HEK293 (cell line): Measurements from ENCODE around the gene KRT14.
A peak's percentile ranks its signal among the peaks of the same experiment; 100 is the strongest.

Experiments
- CTCF ChIA-PET: fragments of 350-600 bp; formaldehyde crosslinking; extraction: SDS; loops from one replicate; lab custom pipeline; 2021; ENCODE audit warnings: antibody characterized with exemption; lab: Yijun Ruan, JAX
- POLR2A ChIA-PET: fragments of 300-600 bp; formaldehyde crosslinking; extraction: SDS; loops from one replicate; lab custom pipeline; 2020; ENCODE audit warnings: antibody characterized with exemption, inconsistent platforms; lab: Yijun Ruan, JAX
- H3K27ac ChIP-seq: fragments of 200-500 bp; sonication (Bioruptor generic); 2 replicates; pipeline ENCODE4 v1.5.1; 2014; ENCODE audit warnings: low read depth, low read length, control low read depth, inconsistent platforms; ENCODE audit errors: extremely low read depth
- H3K36me3 ChIP-seq, 2 experiments: fragments of 200-500 bp in 1 of 2; sonication (Bioruptor generic) in 1 of 2; 1 replicate in 1 of 2; 2 replicates in 1 of 2; pipeline ENCODE4 v1.5.1; 2014 to 2017; ENCODE audit warnings: inconsistent platforms in 2 of 2, low read length in 2 of 2; ENCODE audit not compliant: control insufficient read depth in 2 of 2, insufficient read depth in 1 of 2
- H3K4me1 ChIP-seq: fragments of 200-500 bp; sonication (Bioruptor generic); 2 replicates; pipeline ENCODE4 v1.5.1; 2014; ENCODE audit warnings: mild to moderate bottlenecking, low read length, inconsistent platforms; ENCODE audit not compliant: control insufficient read depth, insufficient read depth
- H3K4me3 ChIP-seq: 2 replicates; pipeline ENCODE4 v1.5.1; 2011; ENCODE audit warnings: low read depth, mild to moderate bottlenecking, control low read depth, low read length, moderate library complexity
- H3K9me3 ChIP-seq: fragments of 200-500 bp; sonication (Bioruptor generic); 2 replicates; pipeline ENCODE4 v1.5.1; 2014; ENCODE audit warnings: low read depth, low read length, inconsistent platforms; ENCODE audit not compliant: control insufficient read depth, insufficient read depth
- KLF7 ChIP-seq: fragments of 450-650 bp; formaldehyde crosslinking; IDR thresholded peaks from 2 replicates; pipeline ENCODE4 v1.5.1; 2016; ENCODE audit warnings: missing biosample characterization, missing genetic modification characterization, borderline replicate concordance
- SETDB1 ChIP-seq: IDR thresholded peaks from one replicate; pipeline ENCODE4 v1.6.1; 2017; ENCODE audit warnings: mild to moderate bottlenecking, low read length, moderate library complexity, mixed read lengths; ENCODE audit not compliant: insufficient read length
- WT1 ChIP-seq: fragments of 450-650 bp; formaldehyde crosslinking; IDR thresholded peaks from 2 replicates; pipeline ENCODE4 v1.5.1; 2016; ENCODE audit warnings: missing biosample characterization, missing genetic modification characterization
- ZNF366 ChIP-seq: fragments of 450-650 bp; formaldehyde crosslinking; conservative IDR thresholded peaks from 2 replicates; pipeline ENCODE4 v1.5.1; 2016; ENCODE audit warnings: missing biosample characterization, missing genetic modification characterization
- ZNF426 ChIP-seq: fragments of 450-650 bp; formaldehyde crosslinking; IDR thresholded peaks from 2 replicates; pipeline ENCODE4 v1.5.1; 2017; ENCODE audit warnings: missing biosample characterization, missing genetic modification characterization, mild to moderate bottlenecking, inconsistent platforms, moderate library complexity
- ZNF473 ChIP-seq: fragments of 450-650 bp; formaldehyde crosslinking; IDR thresholded peaks from 2 replicates; pipeline ENCODE4 v1.5.1; 2017; ENCODE audit warnings: missing biosample characterization, missing genetic modification characterization
- ZNF610 ChIP-seq: fragments of 450-650 bp; formaldehyde crosslinking; IDR thresholded peaks from 2 replicates; pipeline ENCODE4 v1.5.1; 2016; ENCODE audit warnings: missing biosample characterization, missing genetic modification characterization, borderline replicate concordance

KRT14 gene

DNA sequence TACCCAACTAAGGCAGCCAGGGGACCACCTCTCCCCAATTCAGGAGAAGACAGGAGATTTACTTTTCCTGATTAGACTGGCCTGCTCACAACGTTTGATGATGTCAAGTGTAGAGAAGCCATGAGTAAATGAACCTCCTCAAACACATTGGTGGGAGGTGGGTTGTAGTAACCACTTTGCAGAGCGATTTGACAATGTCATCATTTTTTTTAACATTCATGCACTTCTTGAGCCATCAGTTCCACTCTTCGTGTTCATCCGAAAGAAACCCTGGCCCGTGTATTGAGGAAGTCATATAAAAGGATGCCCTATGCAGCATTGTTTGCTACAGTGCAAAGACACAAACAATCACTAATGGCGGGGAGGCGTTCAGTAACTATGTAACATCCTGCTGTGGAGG, 53.1 kb downstream of the KRT14 start (continued):
- TF ChIP-seq ZNF366 (no peak), SETDB1 (no peak), KLF7 (tag by site-specific recombination) (no peak), ZNF610 (tag by site-specific recombination) (no peak), ZNF426 (tag by site-specific recombination) (no peak)
- TF ChIP-seq, all 188 proteins: peak for 0

DNA sequence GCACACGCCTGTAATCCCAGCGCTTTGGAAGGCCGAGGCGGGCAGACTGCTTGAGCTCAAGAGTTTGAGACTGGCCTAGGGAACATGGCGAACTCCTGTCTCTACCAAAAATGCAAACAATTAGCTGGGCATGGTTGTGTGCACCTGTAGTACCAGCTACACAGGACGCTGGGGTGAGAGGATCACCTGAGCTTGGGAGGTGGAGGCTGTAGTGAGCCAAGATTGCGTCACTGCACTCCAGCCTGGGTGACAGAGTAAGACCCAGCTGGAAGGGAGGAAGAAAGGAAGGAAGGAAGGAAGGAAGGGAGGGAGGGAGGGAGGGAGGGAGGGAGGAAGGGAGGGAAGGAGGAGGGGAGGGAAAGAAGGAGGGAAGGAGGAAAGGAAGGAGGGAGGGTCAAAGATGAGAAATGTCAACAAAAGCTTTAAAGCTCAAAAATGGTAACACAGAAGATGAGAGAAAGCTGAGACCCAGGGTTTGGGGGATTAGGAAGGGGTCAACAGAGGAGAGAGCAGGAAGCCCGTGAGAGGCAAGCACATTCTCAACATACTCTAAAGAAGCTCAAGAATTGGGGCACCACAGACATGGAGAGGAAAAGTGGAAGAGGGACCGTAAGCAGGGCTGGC, 53.6 kb downstream of the KRT14 start:
- no peak overlapping the region for H3K4me3 ChIP-seq
- no peaks in the 10 kb centered on the region for H3K36me3 ChIP-seq
- ChIA-PET POLR2A (no interaction called here), CTCF (interaction anchor here (0.6 to 9.3 kb wide), 5 partner anchors 17 to 133 kb away, joined by 3 to 113 read pairs (median 4); no protein-coding TSS in a partner anchor)
- TF ChIP-seq WT1 (tag by site-specific recombination) (0 out of 2 replicates have a peak, but pooled peaks have one; percentile 17), ZNF473 (tag by site-specific recombination) (no peak)
- no peaks in the 10 kb centered on the region for H3K9me3 ChIP-seq
- H3K27ac ChIP-seq: no peak overlapping the region
- peaks cover 14% of the 10 kb centered on the region for H3K4me1 ChIP-seq
